GM21619 (cell line): ENCODE data around the gene GLP2R.

Experiments
- ATAC-seq: cut with Tn5 transposase; IDR thresholded peaks from one replicate; pipeline ENCODE4 v1.9.1; 2021; ENCODE audit not compliant: unreplicated experiment

GLP2R gene

GRCh38 chr17:9813166-9813565 is 12.6 kb upstream of the GLP2R start:
- ATAC-seq = no peak

GRCh38 chr17:9814337-9814945 is 11.3 kb upstream of the GLP2R start:
- ATAC-seq = no peak

GRCh38 chr17:9816472-9816871 is 9.3 kb upstream of the GLP2R start:
- ATAC-seq = no peak

- ATAC-seq = no peak
These were observed 8.6 kb upstream of the GLP2R start for GRCh38 chr17:9817086-9817485.

DNA sequence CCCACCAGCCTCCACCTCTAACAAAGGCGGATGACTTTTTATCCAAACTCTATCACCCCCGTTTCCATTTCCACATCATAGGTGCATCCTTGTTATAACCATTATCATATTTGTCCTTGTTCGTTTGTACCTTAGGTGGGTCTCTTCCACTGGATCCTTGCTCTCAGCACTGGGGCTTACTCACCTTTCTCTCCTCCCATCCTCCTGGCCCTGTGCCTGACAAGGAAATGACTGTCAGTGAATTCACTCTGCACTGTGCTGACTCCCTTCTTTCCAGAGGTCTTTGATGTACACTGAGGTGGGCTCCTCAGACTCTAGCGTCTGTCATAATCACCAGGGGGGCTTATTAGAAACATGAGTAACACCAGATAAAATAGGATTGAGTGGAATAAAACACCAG is 7.0 kb upstream of the GLP2R start:
- no peak for ATAC-seq

- ATAC-seq = no peak
These were observed 5.3 kb upstream of the GLP2R start for GRCh38 chr17:9820448-9820847.

GRCh38 chr17:9821921-9822320 is 3.8 kb upstream of the GLP2R start, which contains the start of gene GSG1L2:
Gene GSG1L2, minus strand, starts transcription at chr17:9822079. Its CDS starts 8 bp downstream, at chr17:9822071.
- ATAC-seq = no peak

DNA sequence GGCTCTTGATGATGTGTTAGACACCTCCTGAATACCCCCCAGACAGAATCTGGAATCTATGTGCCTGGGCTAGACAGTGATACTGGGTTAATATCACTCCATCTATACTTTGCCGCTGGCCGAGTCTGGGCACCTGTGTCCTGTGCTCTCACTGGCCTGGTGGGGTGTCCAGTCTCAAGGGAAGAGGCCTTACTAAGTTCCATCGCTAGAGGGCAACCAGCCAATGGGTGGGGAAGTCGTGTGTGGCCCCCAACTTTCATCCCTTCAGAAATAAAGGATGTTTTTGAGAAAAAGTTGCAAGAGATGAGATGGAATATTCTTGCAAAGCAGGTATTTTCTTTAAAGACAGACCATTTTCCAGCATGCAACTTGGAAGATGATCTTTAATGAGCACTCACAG is 1.6 kb upstream of the GLP2R start:
- no peak for ATAC-seq

- no peak for ATAC-seq
These were observed 856 bp upstream of the GLP2R start for GRCh38 chr17:9824797-9825338.

GRCh38 chr17:9828296-9829295 is 2.9 kb downstream of the GLP2R start:
- ATAC-seq = no peak

GRCh38 chr17:9829343-9829742 is 3.6 kb downstream of the GLP2R start:
- ATAC-seq = no peak

- no peak for ATAC-seq
These were observed 5.0 kb downstream of the GLP2R start for GRCh38 chr17:9830711-9831110.

DNA sequence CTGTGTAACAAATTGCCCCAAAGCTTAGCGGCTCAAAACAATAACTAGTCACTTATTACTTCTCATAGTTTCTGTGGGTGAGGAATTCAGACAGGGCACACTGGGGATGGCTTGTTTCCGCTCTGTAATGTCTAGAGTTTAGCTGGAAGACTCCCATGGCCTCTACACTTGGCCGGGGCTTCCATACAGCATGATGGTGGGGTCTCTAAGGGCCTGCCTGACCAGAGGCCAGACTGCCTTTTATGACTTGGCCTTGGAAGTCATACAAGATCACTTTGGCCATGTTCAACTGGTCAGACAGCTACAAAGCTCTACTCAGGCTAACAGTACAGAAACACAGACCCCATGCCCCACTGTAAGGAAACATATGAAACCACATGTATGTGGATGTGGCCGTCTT is 8.2 kb downstream of the GLP2R start:
- ATAC-seq = no peak

- ATAC-seq = no peak
These were observed 12.1 kb downstream of the GLP2R start for GRCh38 chr17:9837551-9838471.

DNA sequence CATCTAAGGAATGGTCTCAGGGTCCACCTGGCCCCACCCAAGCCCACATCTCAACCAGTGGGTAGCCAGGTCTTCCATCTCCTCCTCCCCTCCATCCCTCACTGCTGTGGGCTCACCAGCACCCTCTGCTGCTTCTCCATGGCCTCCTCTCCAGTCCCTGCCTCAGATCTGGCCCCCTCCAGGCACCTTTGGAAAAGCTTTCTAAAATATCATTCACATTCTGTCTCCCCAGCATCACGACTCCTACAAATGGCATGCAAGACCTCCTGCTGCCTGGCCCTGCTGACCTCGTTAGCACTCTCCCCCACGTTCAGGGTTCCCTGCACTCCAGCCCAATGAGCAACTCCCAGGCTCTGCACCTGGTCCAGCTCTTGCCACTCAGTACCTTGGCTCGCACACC is 13.7 kb downstream of the GLP2R start:
- ATAC-seq = no peak

GRCh38 chr17:9842057-9842758 is 16.5 kb downstream of the GLP2R start:
- no peak for ATAC-seq

GRCh38 chr17:9843152-9844010 is 17.7 kb downstream of the GLP2R start:
- no peak for ATAC-seq

DNA sequence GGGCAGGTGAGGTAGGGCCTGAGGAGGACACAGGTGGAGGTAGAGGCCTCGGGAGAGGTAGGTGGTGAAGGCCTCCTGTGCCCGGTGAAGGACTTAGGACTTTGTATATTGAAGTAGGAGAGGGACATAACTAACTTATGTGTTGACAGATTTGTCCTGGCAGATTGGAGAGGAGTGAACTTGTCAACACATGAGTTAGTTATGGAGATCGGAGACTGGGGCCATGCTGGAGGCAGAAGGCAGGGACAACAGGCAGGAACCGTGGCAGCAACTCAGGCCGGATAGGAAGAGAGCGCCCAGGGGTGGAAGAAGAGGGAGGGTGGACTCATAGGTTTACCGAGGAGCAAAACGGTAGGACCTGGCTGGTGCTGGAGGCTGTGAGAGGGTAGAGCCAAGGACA is 18.4 kb downstream of the GLP2R start:
- ATAC-seq = no peak

GRCh38 chr17:9845306-9845705 is 19.6 kb downstream of the GLP2R start:
- ATAC-seq = no peak
